GM23248 (cell line): Measurements from ENCODE around the gene RDH8.

Experiments
- EZH2 ChIP-seq: fragments of 200-600 bp; sonication (generic); IDR thresholded peaks from 2 replicates; pipeline ENCODE4 v1.6.1; 2018; ENCODE audit warnings: antibody characterized with exemption, mild to moderate bottlenecking; ENCODE audit not compliant: insufficient read depth, poor library complexity, severe bottlenecking
- EZH2phosphoT487 ChIP-seq: fragments of 200-600 bp; sonication (generic); IDR thresholded peaks from 2 replicates; pipeline ENCODE4 v1.6.1; 2018; ENCODE audit warnings: antibody characterized with exemption, moderate library complexity, mild to moderate bottlenecking, low read depth; ENCODE audit not compliant: insufficient read depth

DNA sequence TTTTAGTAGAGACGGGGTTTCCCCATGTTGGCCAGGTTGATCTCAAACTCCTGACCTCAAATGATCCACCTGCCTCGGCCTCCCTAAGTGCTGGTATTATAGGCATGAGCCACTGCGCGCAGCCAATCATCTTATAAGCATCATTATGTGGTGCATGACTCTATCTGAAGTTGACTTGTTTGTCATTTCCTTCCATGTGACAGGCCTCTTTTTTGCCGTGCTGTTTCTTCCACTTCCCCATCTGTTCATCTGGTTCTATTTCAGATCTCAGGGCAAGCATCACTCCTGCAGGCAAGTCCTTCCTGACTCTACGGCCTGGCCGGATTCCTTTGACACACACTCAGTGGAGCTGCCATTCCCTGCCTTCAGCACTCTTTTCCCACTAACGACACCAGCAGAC is 18.2 kb upstream of the RDH8 start:
- TF ChIP-seq EZH2phosphoT487: no peak
- no peak for TF ChIP-seq EZH2
